Activated CD8-positive, alpha-beta memory T cell treated with anti-CD3 and anti-CD28 coated beads for 48 hours (primary cell): ENCODE results near the gene TYMS.
A peak's percentile ranks its signal among the peaks of the same experiment; 100 is the strongest.
"Not testable (repeated sequence)": the region's sequence is repeated elsewhere in the genome, so short reads cannot be mapped to it uniquely, and the experiment has no call there.

Source experiments
- DNase-seq, 3 experiments: peaks; one replicate each; pipeline ENCODE4 v3.0.0-alpha.2; 2020; ENCODE audit warnings: low read depth in 2 of 3, low spot score in 2 of 3

The TYMS gene

GRCh38 chr18:676736-677135 is 19.3 kb downstream of the TYMS start:
- no peak for DNase-seq

DNA sequence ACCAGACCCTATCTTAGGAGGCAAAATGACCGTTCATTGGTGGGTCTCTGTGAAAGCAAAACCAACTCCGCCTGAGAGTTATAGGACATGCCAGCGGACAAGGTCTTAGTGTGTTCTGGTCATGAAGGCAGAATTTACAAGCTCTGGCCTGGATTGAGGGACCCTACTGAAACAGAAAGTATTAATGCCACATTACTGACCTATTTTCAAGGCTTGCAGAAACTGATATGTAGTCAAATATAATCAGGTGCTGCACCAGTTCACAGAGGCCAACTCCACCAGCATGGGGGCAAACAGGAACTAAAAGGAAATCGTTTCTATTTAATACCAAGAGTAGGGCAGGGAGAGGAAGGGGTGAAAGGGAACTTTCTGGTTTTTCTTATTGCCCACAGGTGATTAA is 19.7 kb downstream of the TYMS start:
- no peak for DNase-seq

DNA sequence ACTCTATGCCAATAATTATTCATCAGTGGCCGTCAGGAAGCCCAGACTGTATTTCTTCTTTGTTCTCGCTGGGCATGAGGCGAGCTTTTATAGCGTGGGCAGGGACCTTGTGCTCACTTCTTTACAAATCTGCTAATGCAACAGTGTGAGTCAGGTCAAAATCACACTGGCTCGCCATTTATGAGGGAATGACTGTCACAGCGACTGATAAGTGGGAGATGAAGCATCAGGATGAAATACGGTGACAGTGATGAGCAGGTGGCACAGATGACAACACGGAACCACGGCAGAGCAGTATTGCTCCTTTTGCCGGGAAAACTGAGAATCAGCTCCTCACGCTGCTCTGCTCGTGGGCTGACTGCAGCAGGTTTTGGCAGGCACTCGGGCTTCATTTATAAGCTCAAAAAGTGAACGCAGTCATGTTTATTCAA is 20.5 kb downstream of the TYMS start:
- DNase-seq: no peak

DNA sequence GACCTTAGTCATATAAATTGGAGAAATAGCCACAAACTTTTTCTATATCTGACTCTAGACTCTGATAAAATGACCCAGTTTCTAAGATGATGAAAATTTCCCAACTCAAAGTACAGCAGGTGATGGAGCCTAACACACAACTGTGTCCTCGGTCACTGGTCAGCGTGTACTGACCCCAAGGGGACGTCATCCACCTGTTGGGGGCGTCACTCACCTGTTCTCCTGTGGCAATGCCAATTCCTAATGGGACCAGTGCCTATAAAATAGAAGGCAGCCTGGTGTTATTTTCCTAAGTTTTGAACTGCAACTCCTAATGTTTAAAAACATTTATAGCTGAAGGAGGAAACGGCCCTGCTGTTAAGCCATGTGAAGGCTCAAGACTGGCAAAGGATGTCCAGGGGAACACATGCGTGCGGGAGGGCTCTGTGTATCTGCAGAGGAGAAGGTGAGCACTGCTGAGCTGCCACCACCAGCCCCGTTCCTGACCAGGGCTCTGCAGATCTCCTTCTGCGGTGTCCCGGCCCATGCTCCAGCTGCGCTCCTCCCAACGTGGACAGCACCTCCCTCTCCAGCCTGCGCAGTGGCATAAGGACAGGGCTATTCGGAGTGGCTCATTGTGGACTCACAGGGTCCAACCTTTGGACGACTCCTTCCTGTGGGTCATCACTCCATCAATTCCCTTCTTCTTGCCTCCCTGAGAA is 21.2 kb downstream of the TYMS start:
- no peak for DNase-seq

DNA sequence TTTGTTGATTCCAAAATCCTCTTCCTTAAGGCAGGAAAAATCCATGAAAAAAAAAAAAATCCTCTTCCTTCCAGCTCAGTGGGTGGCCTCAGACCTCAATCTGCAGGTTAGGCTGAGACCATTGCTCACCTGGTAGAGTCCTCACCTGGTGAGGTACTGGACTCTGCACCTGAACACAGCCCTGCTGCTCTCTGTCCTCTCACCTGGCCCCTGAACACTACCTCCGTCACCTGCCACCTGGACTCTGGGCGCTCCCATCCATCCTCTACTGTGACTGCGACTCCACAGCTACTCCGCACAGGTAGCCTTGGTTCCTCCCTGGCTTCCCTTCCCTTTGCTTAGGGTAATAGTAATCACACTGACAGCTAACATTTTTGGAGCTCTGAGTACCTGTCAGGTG is 22.1 kb downstream of the TYMS start:
- DNase-seq: no peak

DNA sequence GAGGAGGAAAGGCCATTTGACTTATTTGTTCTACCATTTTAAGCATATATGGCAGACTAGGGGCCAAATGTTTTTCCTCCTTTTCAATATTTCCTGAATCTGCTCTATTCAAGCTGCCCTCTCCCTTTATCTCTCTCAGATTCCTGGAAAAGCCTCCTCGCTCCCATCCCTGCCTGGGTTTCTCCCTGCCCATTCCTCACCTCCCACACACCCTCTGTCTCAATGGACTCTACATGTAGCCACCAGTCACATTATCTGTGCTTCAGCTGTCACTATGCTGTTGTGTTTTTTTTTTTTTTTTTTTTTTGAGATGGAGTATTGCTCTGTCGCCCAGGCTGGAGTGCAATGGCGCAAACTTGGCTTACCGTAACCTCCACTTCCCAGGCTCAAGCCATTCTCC is 22.9 kb downstream of the TYMS start:
- no peak for DNase-seq

GRCh38 chr18:681985-682384 is 24.5 kb downstream of the TYMS start:
- peak in 1 of 3 experiments; percentile 27 for DNase-seq

- not testable (repeated sequence) for DNase-seq
Measured at GRCh38 chr18:682416-682815, 25.0 kb downstream of the TYMS start.

DNA sequence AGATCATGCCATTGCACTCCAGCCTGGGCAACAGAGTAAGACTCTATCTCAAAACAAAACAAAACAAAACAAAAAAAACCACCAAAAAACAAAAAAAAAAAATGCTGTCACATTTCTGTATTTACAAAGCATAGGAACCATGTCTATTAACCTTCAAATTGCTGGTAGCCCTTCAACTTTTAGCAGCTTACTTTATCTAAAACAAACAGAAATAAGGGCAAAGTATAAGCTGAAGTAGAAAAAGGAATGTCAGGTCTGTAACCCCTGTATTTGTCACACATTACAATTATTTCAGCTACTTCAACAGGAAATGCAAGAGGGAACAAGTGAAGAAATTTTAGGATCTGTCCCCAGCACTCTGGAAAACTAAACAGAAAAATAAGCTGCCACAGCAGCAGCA is 25.4 kb downstream of the TYMS start:
- DNase-seq: no peak

DNA sequence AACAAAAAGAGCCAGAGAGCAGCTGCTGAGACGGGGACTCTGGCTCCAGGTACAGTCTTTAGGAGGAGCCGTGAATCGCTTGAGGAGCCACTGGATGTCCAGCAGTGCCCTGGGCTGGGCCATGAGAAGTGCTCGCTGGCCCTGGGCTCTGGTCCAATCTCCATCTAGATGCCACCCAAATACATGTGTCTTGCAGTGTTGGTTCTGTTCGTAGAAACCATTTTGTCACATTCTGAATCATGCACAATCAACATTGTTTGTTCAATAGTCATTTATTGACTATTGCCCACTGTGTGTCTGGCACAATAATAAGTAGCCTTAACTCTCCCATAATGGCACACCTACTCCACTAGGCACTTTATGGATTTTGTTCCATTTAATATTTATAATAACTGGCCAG is 26.1 kb downstream of the TYMS start:
- no peak for DNase-seq

GRCh38 chr18:685438-685837 is 28.0 kb downstream of the TYMS start:
- DNase-seq: no peak

GRCh38 chr18:686339-687111 is 29.1 kb downstream of the TYMS start:
- no peak for DNase-seq

GRCh38 chr18:688323-688722 is 30.9 kb downstream of the TYMS start:
- no peak for DNase-seq

DNA sequence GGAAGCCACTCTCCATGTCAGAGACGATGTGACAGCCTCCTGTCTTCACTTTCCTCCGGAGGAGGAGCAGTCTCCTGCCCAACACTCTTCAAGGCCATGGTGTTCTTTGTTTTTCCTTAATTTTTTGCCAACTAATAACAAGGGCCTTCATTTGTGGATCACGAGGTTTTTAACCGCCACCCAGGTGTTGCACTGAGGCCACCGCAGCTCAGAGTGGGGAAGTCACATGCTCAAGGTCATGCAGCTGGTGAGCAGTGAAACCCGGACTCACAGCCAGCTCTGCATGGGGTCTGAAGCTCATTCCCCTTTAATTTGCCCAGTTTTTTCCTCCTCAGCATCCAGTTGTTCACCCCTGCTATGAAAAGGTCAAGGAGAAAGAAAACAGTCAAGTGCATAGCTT is 35.4 kb downstream of the TYMS start:
- no peak for DNase-seq

DNA sequence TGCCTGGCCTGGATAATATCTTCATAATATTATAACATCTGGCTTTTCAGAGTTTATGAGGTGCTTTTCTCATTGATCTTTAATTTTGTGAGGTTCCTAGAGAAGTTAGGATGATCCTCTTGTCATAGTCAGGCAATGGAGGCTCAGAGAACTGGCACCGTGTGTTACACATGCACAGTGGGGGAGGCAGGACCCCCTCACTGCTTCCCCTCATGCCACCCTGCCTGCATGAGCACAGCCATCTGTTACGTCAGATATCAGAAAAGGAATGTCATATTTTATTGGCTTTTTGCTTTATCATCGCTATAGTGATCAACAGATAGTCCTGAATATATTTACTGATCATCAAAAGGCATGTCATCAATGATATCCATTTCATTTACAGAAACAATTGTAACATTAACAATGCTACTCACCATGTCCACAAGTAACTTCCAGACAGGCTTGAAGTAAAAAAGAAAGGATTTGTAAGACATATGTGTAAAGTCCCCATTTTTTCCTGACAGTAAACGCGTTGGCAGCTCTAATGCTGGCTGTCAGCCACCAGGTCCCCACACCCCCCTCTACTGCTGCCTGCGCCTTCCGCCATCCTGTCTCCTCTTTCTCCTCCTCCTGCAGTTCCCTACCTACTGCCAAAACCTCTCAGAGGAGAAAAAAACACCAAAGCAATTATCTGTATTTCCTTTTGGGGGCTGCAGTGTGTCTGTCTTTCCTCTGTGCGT is 36.2 kb downstream of the TYMS start:
- DNase-seq: no peak

DNA sequence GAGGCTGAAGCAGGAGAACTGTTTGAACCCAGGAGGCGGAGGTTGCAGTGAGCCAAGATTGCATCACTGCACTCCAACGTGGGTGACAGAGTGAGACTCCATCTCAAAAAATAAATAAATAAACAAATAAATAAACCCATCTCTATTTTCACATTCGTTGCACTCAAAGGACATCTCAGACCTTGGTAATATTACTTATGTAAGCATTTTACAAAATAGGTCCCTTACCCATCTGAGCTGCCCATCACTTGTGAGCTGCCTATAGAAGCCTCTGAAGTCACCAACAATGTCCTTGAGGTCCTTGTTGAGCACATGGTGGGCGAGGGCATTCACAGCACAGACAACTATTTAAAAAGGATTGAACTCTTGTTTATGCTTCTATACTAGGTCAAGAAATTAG is 39.6 kb downstream of the TYMS start:
- no peak for DNase-seq

DNA sequence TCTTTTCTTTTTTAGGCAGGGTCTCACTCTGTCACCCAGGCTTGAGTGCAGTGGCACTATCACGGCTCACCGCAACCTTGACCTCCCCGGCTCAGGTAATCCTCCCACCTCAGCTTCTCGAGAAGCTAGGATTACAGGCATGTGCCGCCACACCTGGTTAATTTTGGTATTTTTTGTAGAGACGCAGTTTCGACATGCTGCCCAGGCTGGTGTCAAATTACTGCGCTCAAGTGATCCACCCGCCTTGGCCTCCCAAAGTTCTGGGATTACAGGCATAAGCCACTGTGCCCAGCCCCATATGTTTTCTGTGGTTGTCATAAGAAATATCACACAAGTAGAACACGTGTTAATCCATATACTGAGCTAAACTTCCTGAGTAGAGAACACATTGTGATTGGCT is 40.3 kb downstream of the TYMS start:
- no peak for DNase-seq

GRCh38 chr18:703213-703967 is 45.9 kb downstream of the TYMS start:
- DNase-seq: no peak

DNA sequence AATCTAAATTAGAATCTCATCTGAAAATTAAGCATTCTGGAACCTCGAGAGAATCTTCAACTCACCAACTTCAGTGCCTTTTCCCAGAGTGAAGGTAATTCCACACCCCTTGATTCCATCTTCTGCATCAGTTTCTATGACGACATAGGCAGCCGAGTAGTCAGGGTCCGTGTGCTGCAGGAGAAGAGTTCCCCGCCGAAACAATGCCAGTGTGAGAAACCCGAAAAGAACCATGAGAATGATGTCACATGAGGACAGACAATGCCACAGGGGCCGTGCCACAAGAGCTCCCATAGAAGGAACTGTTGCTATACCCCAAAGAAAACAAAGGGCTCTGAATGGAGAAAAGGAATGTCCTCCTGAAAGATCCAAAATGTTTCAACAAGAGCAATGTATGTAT is 49.0 kb downstream of the TYMS start:
- DNase-seq: no peak

DNA sequence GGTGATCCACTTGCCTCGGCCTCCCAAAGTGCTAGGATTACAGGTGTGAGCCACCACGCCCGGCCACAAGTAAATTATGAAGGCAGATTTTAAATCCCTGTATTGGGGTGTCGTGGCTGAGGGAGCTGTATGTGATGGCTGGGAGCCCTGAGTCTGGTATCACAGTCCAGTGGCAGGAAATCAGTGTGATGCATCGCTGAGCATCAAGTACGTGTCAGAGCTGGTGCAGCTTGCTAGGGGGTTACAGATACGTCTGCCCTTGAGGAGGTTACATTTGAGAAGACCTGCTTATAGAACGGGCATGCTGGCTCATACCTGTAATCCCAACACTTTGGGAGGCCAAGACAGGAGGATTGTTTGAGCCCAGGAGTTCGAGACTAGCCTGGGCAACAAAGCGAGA is 50.6 kb downstream of the TYMS start:
- DNase-seq: no peak

DNA sequence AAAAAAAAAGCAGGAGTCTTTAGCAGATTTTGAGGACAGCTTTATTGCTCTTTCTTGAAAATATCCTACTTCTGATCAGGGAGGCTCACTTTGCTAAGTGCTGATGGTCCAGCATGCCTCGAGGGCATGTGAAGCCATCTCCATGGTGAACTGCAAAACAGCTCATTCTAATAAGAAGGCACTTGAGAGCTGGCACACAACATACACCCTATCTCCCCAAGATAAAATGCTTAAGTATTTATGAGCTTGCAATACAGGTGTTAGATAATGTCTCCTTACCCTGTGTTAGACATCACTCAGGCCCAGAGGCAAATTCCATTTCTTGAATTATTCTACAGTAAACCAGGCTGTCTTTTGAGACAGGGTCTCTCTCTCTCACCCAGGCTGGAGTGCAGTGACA is 52.3 kb downstream of the TYMS start:
- DNase-seq: no peak
